ENCODE data around the gene FTO.
"Not testable (repeated sequence)": the region's sequence is repeated elsewhere in the genome, so short reads cannot be mapped to it uniquely, and the experiment has no call there.

FTO gene

DNA sequence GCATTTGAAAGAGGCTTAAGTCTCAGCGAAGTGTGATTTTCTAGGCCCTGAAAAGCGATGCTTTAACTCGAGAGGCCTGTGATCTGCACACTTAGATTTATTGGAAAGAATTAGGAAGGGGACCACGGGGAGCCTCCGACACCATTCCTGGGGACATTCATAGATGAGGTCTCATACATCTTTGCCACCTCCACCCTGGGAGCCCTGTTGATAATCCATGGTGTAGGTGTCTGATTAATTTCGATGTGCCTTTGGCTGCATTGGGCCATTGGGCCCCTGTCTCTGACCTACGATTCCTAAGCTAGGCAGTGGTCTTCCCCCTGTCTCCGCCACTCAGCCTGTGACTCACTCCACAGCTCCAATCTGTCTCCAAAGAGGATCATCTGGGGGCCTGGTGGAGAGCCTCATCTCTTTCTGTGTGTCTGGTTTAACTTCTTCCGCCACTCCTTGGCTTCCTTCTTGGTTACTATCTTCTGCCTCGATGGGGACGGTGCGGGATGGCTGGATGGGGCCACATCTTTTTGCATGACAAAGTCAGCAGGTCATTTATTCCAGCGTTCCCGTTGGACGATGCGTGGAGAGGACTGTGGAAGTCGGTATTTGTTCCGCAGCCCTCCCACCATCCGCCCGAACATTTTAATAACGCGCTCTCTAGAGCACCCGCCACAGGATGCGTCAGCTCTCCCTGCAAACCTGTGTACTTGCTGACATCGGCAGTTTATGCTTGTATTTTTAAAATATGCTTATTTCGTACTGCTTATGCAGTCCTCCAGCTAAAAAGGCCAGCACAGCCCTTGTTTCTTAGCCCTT, 473.3 kb downstream of the FTO start:
- no peak for DNase-seq (ENCODE audit: low read depth in 2 of 2)

DNA sequence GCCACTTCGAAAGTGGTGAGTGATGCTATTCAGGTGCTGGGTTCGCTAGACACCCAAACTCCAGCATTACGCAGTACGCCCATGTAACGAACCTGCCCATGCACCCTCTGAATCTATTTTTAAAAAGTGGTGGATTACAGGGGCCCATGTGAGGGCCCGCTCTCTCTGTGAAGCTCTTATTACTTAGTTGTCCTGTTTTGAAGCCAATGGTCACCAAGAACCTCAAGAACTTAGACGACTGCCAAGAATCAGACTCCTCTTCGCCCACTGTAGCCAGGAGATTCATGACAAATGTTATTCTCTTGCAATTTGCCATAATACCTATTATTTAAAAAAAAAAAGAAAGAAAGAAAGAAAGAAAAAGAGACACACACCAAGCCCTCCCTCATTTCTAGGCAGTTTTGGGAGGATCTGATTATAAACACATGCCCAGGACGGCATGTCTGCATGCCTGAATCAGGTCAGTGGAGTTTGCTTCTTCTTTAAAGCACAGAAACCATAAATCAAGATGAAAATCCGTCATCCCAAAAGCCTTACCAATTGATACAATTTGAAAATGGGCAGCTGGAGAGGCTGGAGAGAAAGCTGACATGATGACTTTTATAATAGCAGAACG, 474.0 kb downstream of the FTO start:
- DNase-seq (ENCODE audit: low read depth in 2 of 2): no peak

DNA sequence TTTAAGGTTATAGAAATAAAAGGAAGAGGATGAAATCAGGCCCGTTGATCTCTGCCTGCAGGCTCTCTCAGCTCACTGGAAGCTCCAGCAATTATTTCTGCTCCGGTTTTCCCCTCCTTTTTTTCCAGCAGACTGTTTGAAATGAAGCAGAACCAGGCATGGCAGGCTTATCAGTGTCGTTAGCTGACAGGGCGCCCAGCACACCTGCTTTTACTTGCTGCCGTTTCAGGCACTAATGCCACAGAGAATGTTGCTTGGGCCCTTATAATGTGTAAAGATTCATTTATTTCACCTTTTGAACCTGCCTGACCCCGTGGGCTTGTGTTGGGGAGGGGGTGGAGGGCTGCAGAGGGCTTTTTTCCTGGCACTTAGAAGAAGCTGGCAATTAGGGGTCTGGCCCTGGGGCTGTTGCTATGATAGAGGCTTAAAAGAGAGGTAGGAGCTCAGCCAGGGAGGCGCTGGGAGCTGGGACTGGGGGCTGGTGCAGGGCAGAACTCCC, 474.6 kb downstream of the FTO start:
- no peak for DNase-seq (ENCODE audit: low read depth in 2 of 2)

DNA sequence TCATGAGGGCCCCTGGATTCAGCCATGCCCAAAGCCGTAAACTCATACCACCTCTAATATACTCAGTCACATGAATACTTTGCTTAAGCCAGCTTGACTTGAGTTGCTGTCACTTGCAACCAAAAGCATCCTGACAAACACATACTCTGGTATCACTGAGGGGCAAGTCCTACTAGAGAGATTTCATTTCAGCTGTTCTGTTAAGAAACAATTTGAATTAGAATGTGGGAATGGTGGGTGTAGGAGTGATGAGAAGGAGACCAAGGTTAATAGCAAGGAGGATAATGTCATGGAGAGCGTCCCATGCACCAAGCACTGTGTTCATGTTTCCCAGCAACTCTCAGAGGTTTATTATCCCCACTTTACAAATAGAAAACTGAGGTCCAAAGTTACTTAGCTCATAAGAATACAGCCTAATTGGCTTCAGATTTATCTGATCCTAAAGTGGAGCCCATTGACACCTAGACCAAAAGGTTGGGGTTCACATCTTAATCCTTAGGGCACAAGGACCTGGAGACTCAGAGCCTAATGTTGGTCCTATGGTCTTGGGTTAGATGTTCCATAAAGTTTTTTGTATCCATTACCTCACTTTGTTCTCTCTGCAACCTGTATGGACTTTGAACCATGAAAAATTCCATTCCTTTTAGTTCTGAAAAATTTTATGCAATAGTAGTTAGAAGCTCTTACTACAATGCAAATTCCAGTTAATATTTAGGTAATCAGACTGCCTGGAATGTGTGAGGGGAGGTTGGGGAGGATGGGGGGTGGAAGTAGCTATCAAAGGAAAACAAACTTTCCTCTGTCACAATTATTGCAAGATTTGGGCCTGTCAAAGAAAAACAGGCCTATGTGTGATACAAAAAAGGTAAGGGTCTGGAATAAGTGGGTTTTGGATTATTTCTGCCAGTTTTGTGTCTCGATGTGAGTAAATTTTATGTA, 476.7 kb downstream of the FTO start:
- DNase-seq (ENCODE audit: low read depth in 2 of 2): no peak

DNA sequence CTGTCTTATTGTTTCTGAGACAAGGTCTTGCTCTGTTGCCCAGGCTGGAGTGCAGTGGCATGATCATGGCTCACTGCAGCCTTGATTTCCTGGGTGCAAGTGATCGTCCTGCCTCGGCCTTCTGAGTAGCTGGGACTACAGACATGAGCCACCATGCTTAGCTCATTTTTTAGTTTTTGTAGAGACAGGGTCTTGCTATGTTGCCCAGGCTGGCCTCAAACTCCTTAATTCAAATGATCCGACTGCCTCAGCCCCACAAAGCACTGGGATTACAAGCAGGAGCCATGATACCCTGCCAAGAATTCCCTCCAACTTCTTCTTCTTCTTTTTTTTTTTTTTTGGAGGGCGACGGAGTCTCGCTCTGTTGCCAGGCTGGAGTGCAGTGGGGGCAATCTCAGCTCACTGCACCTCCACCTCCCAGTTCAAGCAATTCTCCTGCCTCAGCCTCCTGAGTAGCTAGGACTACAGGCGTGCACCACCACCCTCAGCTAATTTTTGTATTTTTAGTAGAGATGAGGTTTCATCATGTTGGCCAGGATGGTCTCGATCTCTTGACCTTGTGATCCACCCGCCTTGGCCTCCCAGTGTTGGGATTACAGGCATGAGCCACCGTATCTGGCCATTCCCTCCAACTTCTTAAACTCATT, 477.9 kb downstream of the FTO start:
- not testable (repeated sequence) for DNase-seq (ENCODE audit: low read depth in 2 of 2)

DNA sequence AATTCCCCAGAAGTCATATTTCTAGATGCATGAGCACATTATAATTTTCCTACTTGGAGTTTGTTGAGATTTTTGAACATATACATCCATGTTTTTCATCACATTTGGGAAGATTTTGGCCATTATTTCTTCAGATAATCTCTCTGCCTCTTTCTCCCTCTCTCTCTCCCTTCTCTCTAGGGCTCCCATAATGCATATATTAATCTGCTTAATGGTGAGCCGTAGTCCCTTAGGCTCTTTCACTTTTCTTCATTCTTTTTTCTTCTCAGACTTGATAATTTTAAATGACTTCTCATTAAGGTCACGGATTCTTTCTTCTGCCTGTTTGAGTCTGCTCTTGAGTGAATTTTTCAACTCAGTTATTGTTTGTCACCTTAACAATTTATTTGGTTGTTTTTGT, 481.1 kb downstream of the FTO start:
- no peak for DNase-seq (ENCODE audit: low read depth in 2 of 2)

DNA sequence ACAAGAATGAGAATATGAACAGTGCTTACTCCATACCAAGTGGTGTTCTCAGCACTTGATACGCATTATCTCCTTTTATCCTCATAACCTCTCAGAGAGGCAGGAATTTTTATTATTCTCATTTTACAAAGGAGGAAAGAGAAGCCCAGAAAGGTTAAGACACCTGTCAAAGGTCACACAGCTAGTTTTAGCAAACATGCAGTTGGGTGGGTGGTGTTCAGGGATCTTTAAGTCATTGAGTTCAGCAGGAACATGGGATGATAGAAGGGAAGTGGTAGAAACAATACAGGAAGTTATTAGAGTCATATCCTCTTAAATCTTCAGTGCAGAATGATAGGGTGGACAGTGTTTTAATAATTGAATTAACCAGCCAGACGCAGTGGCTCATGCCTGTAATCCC, 487.2 kb downstream of the FTO start:
- DNase-seq (ENCODE audit: low read depth in 2 of 2): no peak

DNA sequence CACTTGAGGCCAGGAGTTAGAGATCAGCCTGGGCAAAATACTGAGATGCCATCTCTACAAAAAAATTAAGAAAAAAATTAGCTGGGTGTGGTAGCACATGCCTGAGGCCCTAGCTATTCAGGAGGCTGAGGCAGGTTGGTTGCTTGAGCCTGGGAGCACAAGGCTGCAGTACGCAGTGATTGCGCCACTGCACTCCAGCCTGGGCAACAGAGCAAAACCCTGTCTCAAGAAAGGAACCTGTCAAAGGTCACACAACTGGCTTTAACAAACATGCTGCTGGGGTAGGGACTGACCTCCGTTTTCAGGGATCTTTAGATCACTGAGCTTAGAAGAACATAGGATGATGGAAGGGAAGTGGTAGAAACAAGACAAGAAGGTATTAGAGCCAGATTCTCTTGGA, 487.6 kb downstream of the FTO start:
- DNase-seq (ENCODE audit: low read depth in 2 of 2): no peak

DNA sequence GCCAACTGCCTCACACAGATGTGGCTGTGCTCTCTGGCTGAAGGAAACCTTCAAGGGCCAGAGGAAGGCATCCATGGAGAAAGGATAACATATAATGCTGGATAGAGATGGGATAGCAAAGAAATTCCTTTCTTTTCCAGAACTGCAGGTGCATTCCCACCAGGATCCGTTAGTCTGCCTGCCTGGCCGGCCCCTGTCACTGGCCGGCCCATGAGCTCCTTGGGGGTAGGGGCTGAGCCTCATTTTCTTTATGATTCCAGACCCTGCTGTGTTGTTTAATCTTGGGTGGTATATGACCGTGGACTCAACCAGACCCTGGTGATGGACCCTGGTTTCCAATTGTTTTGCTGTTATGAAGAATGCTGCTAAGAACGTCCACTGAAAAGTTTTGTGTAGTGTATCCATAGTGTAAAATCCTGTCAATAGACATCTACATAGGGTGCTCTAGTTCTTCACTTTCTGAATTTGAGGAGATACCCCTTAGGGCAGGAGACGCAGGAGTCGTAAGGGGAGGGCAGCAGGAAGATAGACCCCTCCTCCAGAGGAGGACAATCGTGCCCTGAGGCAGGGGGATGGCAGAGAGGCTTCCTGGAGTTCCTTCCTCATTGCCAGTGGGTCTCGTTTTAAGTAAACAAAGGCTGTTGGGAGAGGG, 489.2 kb downstream of the FTO start:
- DNase-seq (ENCODE audit: low read depth in 2 of 2): no peak

DNA sequence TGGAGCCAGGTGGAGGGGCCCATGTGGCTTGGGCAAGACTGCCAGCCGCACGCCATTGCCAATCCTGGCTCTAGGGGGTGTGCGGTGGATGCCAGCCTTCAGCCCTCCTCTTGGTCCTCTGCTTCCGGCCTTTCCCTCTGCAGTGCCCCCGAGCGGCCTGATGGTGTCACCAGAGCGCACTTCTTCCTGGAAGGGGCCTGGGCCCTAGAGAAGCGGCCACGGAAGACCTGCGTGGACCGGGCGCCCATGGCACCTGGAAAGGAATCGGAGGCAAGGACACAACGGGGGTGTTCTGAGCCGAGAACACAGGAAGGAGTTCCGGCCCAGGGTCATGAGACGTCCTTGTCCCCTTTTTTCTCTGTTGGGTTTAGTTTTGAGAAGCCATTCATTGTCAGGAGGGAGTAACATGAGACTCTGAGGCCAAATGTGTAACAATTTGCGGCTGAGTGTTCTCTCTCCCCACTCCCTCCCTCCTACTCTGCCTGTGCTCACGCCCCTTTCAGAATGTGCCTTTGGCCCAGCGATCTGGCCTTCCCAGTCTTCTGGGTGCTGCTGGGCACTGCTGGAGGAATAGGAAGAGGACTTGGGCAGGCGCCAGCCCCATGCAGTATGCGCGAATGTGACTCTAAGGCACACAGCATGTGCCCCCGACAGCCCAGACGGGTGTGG, 489.8 kb downstream of the FTO start:
- DNase-seq (ENCODE audit: low read depth in 2 of 2): peak; percentile 35 to 43

DNA sequence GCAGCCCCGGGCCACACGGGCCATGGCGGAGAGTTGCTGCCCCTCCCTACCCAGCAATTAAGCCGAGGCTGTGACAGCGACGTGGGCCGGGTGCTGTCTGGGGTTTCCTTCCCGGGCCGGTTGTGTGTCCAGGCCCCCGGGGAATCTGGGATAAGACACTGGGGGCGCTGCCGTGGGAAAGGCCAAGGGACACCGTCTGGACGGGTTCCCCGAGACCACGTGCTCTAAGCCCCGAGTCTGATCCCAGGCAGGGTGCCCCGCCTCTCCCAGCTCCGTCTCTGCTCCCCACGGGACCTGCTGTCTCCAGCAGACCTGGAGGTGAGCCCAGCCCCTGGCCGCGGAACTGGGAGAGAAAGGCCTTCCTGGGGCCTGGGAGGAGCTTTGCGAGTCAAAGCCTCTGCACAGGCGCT, 490.4 kb downstream of the FTO start:
- DNase-seq (ENCODE audit: low read depth in 2 of 2): no peak

DNA sequence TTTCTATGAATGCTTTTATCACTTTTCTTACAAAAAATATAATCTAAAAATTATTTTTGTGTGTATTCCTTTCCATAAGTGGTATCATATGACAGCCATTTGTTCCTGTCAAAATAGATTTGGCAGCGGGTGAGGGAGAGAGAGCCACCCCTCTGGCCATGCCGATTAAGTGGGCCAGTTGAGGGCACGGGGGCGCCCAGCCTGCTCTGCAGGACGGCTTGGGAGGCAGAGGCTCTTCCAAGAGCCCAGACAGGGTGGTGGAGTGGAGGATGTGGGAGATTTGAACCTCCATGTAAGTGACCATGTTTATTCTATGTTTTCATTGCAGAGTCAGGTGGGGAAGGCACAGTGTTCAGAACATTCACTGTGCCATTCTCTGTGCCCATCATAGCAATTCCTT, 493.8 kb downstream of the FTO start:
- DNase-seq (ENCODE audit: low read depth in 2 of 2): no peak

DNA sequence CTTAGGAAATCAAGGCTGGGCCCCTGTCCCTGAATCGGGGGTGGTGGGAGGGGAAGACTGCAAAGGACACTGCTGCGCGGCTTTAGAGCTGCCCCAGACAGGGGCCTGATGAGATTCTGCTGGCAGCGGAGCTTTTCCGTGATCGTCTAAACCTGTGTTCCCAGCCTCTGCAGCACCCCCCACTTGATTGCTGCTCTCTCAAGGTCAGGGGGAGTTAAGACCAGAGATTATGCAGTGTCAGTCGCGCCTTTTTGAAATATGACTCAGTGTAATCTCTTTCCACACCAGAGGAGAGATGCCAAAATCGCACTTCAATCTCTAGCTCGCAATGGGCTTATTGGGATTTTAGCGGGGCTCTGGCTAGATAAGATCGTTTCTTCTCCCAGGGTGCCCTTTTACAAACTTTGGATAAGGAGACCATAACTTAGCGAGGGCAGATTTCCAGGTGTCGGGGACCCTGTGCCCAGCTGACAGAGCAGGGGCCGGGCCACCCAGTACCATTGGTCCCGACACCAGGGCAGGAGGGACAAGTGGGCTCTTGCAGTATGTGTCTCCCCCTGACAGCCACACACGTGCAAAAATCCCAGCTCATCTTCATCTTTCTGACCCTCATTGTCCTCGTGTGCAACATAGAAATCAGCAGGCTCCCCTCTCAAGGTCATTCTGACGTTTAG, 495.7 kb downstream of the FTO start:
- DNase-seq (ENCODE audit: low read depth in 2 of 2): no peak

DNA sequence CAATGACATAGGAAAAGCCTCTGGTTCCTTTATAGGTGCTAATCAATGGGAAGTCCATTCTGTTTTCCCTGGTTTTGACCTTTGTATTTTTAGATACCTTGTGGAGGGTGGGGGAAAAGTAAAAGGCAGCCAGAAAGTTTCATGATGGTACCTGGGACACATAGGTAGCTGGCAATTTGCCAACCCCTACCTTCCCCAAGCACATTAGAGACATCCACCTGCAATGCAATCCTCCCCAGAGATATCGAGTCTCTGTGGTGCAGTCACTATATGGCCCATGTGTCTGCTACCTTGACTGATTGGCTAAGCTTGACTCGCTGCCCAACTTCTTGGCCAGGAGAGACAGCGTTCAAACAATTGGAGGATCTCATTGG, 496.2 kb downstream of the FTO start:
- no peak for DNase-seq (ENCODE audit: low read depth in 2 of 2)

DNA sequence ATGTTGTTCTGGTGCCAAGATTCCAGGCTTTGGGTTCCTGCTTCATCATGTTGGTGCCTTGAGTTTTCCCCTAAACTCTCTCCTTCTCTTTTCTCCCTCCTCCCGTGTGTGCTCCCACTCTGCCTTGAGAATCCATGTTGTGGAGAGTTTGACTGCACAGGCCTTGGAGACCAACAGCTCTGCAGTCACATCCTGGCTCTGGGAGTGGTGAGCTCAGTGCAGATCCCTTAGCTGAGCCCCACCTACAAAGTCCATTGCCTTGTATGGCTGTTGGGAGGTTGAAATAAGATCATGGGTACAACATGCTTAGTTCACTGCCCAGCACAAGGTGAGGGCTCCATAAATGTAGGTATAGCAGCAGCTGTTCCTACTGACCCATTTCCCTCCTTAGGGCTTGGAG, 496.8 kb downstream of the FTO start:
- no peak for DNase-seq (ENCODE audit: low read depth in 2 of 2)

DNA sequence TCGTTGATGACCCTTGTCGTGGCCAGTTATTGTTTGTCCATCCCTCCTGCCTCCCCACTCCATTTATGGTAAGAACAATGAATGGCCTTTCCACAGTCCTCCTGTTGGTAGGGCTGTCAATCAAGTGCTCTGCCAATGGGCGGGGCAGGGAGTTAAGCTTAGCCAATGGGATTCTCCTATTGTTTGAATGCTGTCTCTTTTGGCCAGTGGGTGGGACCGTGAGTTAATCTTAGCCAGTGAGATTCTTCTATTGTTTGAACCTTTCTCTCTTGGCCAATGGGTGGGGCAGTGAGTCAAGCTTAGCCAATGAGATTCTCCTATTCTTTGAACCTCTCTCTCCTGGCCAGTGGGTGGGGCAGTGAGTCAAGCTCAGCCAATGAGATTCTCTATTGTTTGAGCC, 497.2 kb downstream of the FTO start:
- DNase-seq (ENCODE audit: low read depth in 2 of 2): no peak

All from fibroblast of skin of left quadriceps (primary cell).